Endothelial cell of umbilical vein (primary cell): ENCODE data around the gene MYO7B.

Experiments used
- CTCF ChIP-seq, 2 donors: IDR thresholded peaks; 1 replicate in 1 of 2; 2 replicates in 1 of 2; pipeline ENCODE4 v1.5.1; 2011; ENCODE audit warnings: low read length in 2 of 2, mild to moderate bottlenecking in 2 of 2, moderate library complexity in 2 of 2, control low read depth in 1 of 2, inconsistent platforms in 1 of 2, low read depth in 1 of 2; ENCODE audit not compliant: insufficient read depth in 1 of 2; ENCODE audit errors: extremely low read depth in 1 of 2
- EZH2 ChIP-seq: IDR thresholded peaks from 2 replicates; pipeline ENCODE4 v1.6.1; 2012; ENCODE audit warnings: borderline replicate concordance, low read depth, mild to moderate bottlenecking, moderate library complexity, low read length, inconsistent platforms; ENCODE audit not compliant: severe bottlenecking
- GATA2 ChIP-seq: IDR thresholded peaks from 2 replicates; pipeline ENCODE4 v1.7.0; 2011; ENCODE audit warnings: low read depth, mild to moderate bottlenecking, moderate library complexity, mixed read lengths, low read length; ENCODE audit not compliant: insufficient read length, insufficient read depth
- JUN ChIP-seq: IDR thresholded peaks from 2 replicates; pipeline ENCODE4 v1.6.1; 2011; ENCODE audit warnings: borderline replicate concordance, low read depth; ENCODE audit not compliant: insufficient read length, insufficient read depth
- MAX ChIP-seq: IDR thresholded peaks from 2 replicates; pipeline ENCODE4 v1.6.1; 2011; ENCODE audit not compliant: insufficient read depth, insufficient read length
- MYC ChIP-seq: IDR thresholded peaks from one replicate; pipeline ENCODE4 v1.6.1; 2011; ENCODE audit warnings: mild to moderate bottlenecking, low read depth, low read length
- POLR2A ChIP-seq: IDR thresholded peaks from 2 replicates; pipeline ENCODE4 v1.6.1; 2012; ENCODE audit warnings: low read depth, mild to moderate bottlenecking, control low read depth, low read length
- POLR2AphosphoS5 ChIP-seq: IDR thresholded peaks from 2 replicates; pipeline ENCODE4 v1.6.1; 2012; ENCODE audit warnings: low read depth, mild to moderate bottlenecking, control low read depth, low read length, moderate library complexity; ENCODE audit not compliant: insufficient read depth

- TF ChIP-seq MYC (no peak), POLR2A (no peak), CTCF (IDR thresholded peaks at IDR 0.05; ENCODE audit: extremely low read depth in 1 of 2, insufficient read depth in 1 of 2, low read depth in 1 of 2, low read length in 2 of 2) (no peak), POLR2AphosphoS5 (no peak), MAX (no peak), EZH2 (no peak), JUN (no peak), GATA2 (no peak)
Observed at GRCh38 chr2:127581516-127582490, 46.3 kb downstream of the MYO7B start.
